GM12878 (cell line): Measurements from ENCODE around the gene F13A1. TPM values are rescaled to one million over a fixed set of nuclear protein-coding genes. Genes with fewer than 3 reads are reported as not detected.

Experiments used
- ATAC-seq: fragments of 200-7000 bp; cut with Tn5 transposase; 3 replicates; pipeline ENCODE4 v1.9.1; 2020; ENCODE audit warnings: mild to moderate bottlenecking, moderate library complexity
- BruUV-seq: library from RNA; stranded (reverse); fragments of 400-500 nt; replicated peaks from 2 replicates; lab custom pipeline; 2021; lab: Mats Ljungman, UMichigan
- CTCF ChIA-PET: fragments of 300-600 bp; sonication (Branson Sonifier 250); formaldehyde crosslinking; extraction: SDS; loops from one replicate; lab custom pipeline; 2021; ENCODE audit warnings: inconsistent platforms; lab: Yijun Ruan, JAX
- POLR2A ChIA-PET: fragments of 350-600 bp; formaldehyde crosslinking; extraction: SDS; loops from one replicate; lab custom pipeline; 2021; ENCODE audit warnings: inconsistent platforms; lab: Charles Lee
- RAD21 ChIA-PET: fragments of 300-600 bp; sonication (Branson Sonifier 250); formaldehyde crosslinking; loops from one replicate; lab custom pipeline; 2023; ENCODE audit warnings: antibody characterized with exemption; ENCODE audit not compliant: unreplicated experiment; lab: Charles Lee
- SMC1A ChIA-PET: fragments of 300-600 bp; sonication (Branson Sonifier 250); formaldehyde crosslinking; loops from one replicate; lab custom pipeline; 2023; ENCODE audit not compliant: unreplicated experiment, uncharacterized antibody; lab: Charles Lee
- DNase-seq: peaks from one replicate; pipeline ENCODE4 v3.0.0-alpha.2; 2011; ENCODE audit warnings: low read depth, low spot score
- FAIRE-seq: peaks from 3 replicates; lab custom pipeline; 2011; peaks lifted over from hg19 to GRCh38; lab: Jason Lieb, UNC
- H2AFZ ChIP-seq: 2 replicates; pipeline ENCODE4 v1.6.0; 2011; ENCODE audit warnings: low read depth, low read length, control low read depth; ENCODE audit not compliant: control insufficient read depth
- H3K27ac ChIP-seq: 2 replicates; pipeline ENCODE4 v1.5.1; 2011; ENCODE audit warnings: control low read depth; ENCODE audit not compliant: control insufficient read depth, insufficient read depth
- H3K27me3 ChIP-seq, 2 experiments: replicated peaks in 1 of 2; 2 replicates each; pipeline versions ENCODE4 v1.6.0 to v1.6.1; 2011; ENCODE audit warnings: low read length in 1 of 2; ENCODE audit not compliant: control insufficient read depth in 2 of 2, insufficient read depth in 2 of 2
- H3K36me3 ChIP-seq, 2 experiments: 2 replicates each; pipeline ENCODE4 v1.5.1; 2011; ENCODE audit warnings: low read length in 1 of 2; ENCODE audit not compliant: control insufficient read depth in 2 of 2, insufficient read depth in 2 of 2
- H3K4me1 ChIP-seq: 2 replicates; pipeline ENCODE4 v1.6.1; 2011; ENCODE audit warnings: mild to moderate bottlenecking, low read length, moderate library complexity, mixed read lengths; ENCODE audit not compliant: control insufficient read depth, insufficient read depth
- H3K4me2 ChIP-seq: 2 replicates; pipeline ENCODE4 v1.6.0; 2011; ENCODE audit warnings: control low read depth; ENCODE audit not compliant: control insufficient read depth, insufficient read depth
- H3K4me3 ChIP-seq: fragments of 200-600 bp; sonication (generic); 2 replicates; pipeline ENCODE4 v1.5.1; 2016
- H3K79me2 ChIP-seq: 2 replicates; pipeline ENCODE4 v1.6.0; 2011; ENCODE audit warnings: low read length; ENCODE audit not compliant: control insufficient read depth, insufficient read depth
- H3K9ac ChIP-seq: 2 replicates; pipeline ENCODE4 v1.8.0; 2011; ENCODE audit warnings: low read length, control low read depth, mixed read lengths; ENCODE audit not compliant: control insufficient read depth, insufficient read depth
- H3K9me3 ChIP-seq: replicated peaks from 3 replicates; pipeline ENCODE4 v1.5.1; 2011; ENCODE audit warnings: mild to moderate bottlenecking, low read length; ENCODE audit not compliant: control insufficient read depth, insufficient read depth
- H4K20me1 ChIP-seq: 2 replicates; pipeline ENCODE4 v1.6.0; 2011; ENCODE audit not compliant: control insufficient read depth, insufficient read depth
- BHLHE40 ChIP-seq, 2 experiments: fragments of 450-650 bp in 1 of 2; IDR thresholded peaks; 2 replicates each; pipeline ENCODE4 v1.6.1; 2011 to 2017; ENCODE audit warnings: low read depth in 2 of 2, borderline replicate concordance in 1 of 2, improper control_type of control experiment in 1 of 2, low read length in 1 of 2, mild to moderate bottlenecking in 1 of 2
- EED ChIP-seq: sonication (generic); IDR thresholded peaks from 2 replicates; pipeline ENCODE4 v1.6.1; 2016; ENCODE audit warnings: antibody characterized with exemption, low read depth
- HDAC2 ChIP-seq: fragments of 200-600 bp; sonication (generic); IDR thresholded peaks from 2 replicates; pipeline ENCODE4 v1.6.1; 2017
- JUNB ChIP-seq: IDR thresholded peaks from 2 replicates; pipeline ENCODE4 v1.6.1; 2016; ENCODE audit warnings: antibody characterized with exemption, mild to moderate bottlenecking
- LARP7 ChIP-seq: fragments of 450-650 bp; IDR thresholded peaks from 2 replicates; pipeline ENCODE4 v1.6.1; 2017; ENCODE audit warnings: mild to moderate bottlenecking
- MLLT1 ChIP-seq: fragments of 450-650 bp; IDR thresholded peaks from 2 replicates; pipeline ENCODE4 v1.6.1; 2016; ENCODE audit warnings: mild to moderate bottlenecking
- SKIL ChIP-seq: fragments of 450-650 bp; IDR thresholded peaks from 2 replicates; pipeline ENCODE4 v1.6.1; 2017; ENCODE audit warnings: mild to moderate bottlenecking, low read depth, inconsistent platforms; ENCODE audit not compliant: poor library complexity, severe bottlenecking
- SREBF1 ChIP-seq: IDR thresholded peaks from 2 replicates; pipeline ENCODE4 v1.6.1; 2012; ENCODE audit warnings: mild to moderate bottlenecking, low read length
- YBX1 ChIP-seq: fragments of 450-650 bp; IDR thresholded peaks from 2 replicates; pipeline ENCODE4 v1.6.1; 2016; ENCODE audit warnings: antibody characterized with exemption
- ZBED1 ChIP-seq: IDR thresholded peaks from 2 replicates; pipeline ENCODE4 v1.6.1; 2016; ENCODE audit warnings: borderline replicate concordance
- ZBTB11 ChIP-seq: fragments of 450-650 bp; formaldehyde crosslinking; IDR thresholded peaks from 2 replicates; pipeline ENCODE4 v1.5.0; 2022; ENCODE audit warnings: mild to moderate bottlenecking, missing genetic modification characterization
- ZBTB40 ChIP-seq: fragments of 450-650 bp; IDR thresholded peaks from 2 replicates; pipeline ENCODE4 v1.6.1; 2016; ENCODE audit warnings: mild to moderate bottlenecking, moderate library complexity, borderline replicate concordance
- WGBS: methylation state at CpG from one replicate; pipeline ENCODE4 v1.1.6; 2016; ENCODE audit warnings: low lambda C conversion rate; ENCODE audit not compliant: insufficient replicate concordance, insufficient coverage; ENCODE audit errors: missing lambda C conversion rate; 5-methylcytosine and 5-hydroxymethylcytosine counted together
- in situ Hi-C: fragments of 300-500 bp; cut with MboI; formaldehyde crosslinking; loops from 9 replicates; pipeline ENCODE4 v1.14.3; 2018; ENCODE audit warnings: mixed read lengths
- intact Hi-C: fragments of 100-400 bp; cut with micrococcal nuclease; formaldehyde crosslinking; loops from one replicate; pipeline ENCODE4 v1.14.2; 2022; ENCODE audit not compliant: unreplicated experiment
- polyA plus RNA-seq, 11 experiments: library from polyadenylated mRNA; depleted of rRNA in 4 of 11; unstranded in 6 of 11; stranded (reverse) in 5 of 11; fragments of >200 nt; fragmentation: Nextera tagmentation in 4 of 11; fragmentation: Illumina TruSeq in 1 of 11; extraction: Ambion mirVana in 4 of 11; extraction: Trizol in 1 of 11; gene quantifications; 1 replicate in 1 of 11; 2 replicates in 10 of 11; pipeline versions ENCODE4 v1.2.1 to v1.2.3, GENCODE V29; 2011 to 2016; ENCODE audit warnings: inconsistent platforms in 2 of 11, missing spikeins in 2 of 11, low read depth in 1 of 11
- total RNA-seq, 4 experiments: library from RNA; depleted of rRNA in 3 of 4; stranded (reverse); fragments of >200 nt in 3 of 4; fragmentation: Illumina TruSeq in 1 of 4; extraction: Trizol in 1 of 4; gene quantifications; 2 replicates each; pipeline versions ENCODE4 v1.2.1 to v1.2.3, GENCODE V29; 2013 to 2021

The F13A1 gene
- total and polyA plus RNA-seq, 10 of the 15 experiments (the other 5 are each of a cell fraction or from before 2014, with no cell fraction given): 0.48 to 1.8 (median 1.0) TPM

- WGBS: 28% methylated on average over 2 of the region's 2 CpGs
- ChIA-PET RAD21 (no interaction called here), SMC1A (interaction anchor here (1.0 kb wide), 1 partner anchor 25 kb away, joined by 3 read pairs; no protein-coding TSS in a partner anchor), POLR2A (no interaction called here), CTCF (no interaction called here)
- intact Hi-C loops: no loop called here
- H3K9me3 ChIP-seq: no peaks in the 10 kb centered on the region; the same call in 2 of the 3 replicates
- H3K4me2 ChIP-seq: no peak overlapping the region
- H2AFZ ChIP-seq: no peak overlapping the region
- H3K9ac ChIP-seq: no peak overlapping the region
- BruUV-seq: no TSS peak
- no peaks in the 10 kb centered on the region for H4K20me1 ChIP-seq
- no peak overlapping the region for H3K27ac ChIP-seq
- TF ChIP-seq MLLT1: no peak
- TF ChIP-seq ZBTB40: no peak
- no peak for TF ChIP-seq HDAC2
- no peak for TF ChIP-seq SKIL
- no peak for TF ChIP-seq SREBF1
- TF ChIP-seq LARP7: no peak
- no peak for TF ChIP-seq EED
- TF ChIP-seq JUNB: no peak
- no peak for TF ChIP-seq BHLHE40 (IDR thresholded peaks at IDR 0.05; ENCODE audit: borderline replicate concordance in 1 of 2, low read depth in 2 of 2, low read length in 1 of 2)
- no peak for TF ChIP-seq ZBED1
- TF ChIP-seq YBX1: no peak
- TF ChIP-seq ZBTB11 (CRISPR knock-in tag): no peak
- no peaks in the 10 kb centered on the region for H3K79me2 ChIP-seq
- H3K36me3 ChIP-seq: no peaks in the 10 kb centered on the region
- in situ Hi-C loops: no loop called here
- H3K27me3 ChIP-seq: no peaks in the 10 kb centered on the region
- no peaks in the 10 kb centered on the region; the same call in 1 of the 2 replicates for H3K4me1 ChIP-seq
- DNase-seq (no peak), FAIRE-seq (no peak), ATAC-seq (no peak)
- H3K4me3 ChIP-seq: no peak overlapping the region
Observed at GRCh38 chr6:6202886-6203285, 117.6 kb downstream of the F13A1 start.
